WTC11 (cell line): ENCODE data around the gene ANKRD28.

Experiments
- CDX4 ChIP-seq: fragments of 250-450 bp; sonication (Bioruptor Pico); IDR thresholded peaks from 2 replicates; pipeline ENCODE4 v1.9.0; 2021; ENCODE audit warnings: moderate library complexity, mild to moderate bottlenecking, inconsistent platforms, borderline replicate concordance
- CTCF ChIP-seq: fragments of 200-600 bp; IDR thresholded peaks from 2 replicates; pipeline ENCODE4 v1.8.0; 2022; ENCODE audit warnings: antibody characterized with exemption
- ESRRA ChIP-seq: sonication (generic); formaldehyde crosslinking; IDR thresholded peaks from 2 replicates; pipeline ENCODE4 v1.8.1; 2022; ENCODE audit warnings: mild to moderate bottlenecking, missing genetic modification reagents, borderline replicate concordance
- MAX ChIP-seq: sonication (generic); formaldehyde crosslinking; IDR thresholded peaks from 2 replicates; pipeline ENCODE4 v1.8.0; 2022; ENCODE audit warnings: mild to moderate bottlenecking, missing genetic modification reagents
- PRDM15 ChIP-seq: sonication (generic); formaldehyde crosslinking; IDR thresholded peaks from 2 replicates; pipeline ENCODE4 v1.8.0; 2022; ENCODE audit warnings: missing genetic modification reagents
- TEAD1 ChIP-seq: sonication (generic); formaldehyde crosslinking; IDR thresholded peaks from 2 replicates; pipeline ENCODE4 v1.8.0; 2022; ENCODE audit warnings: mild to moderate bottlenecking, missing genetic modification reagents
- ZNF416 ChIP-seq: fragments of 250-450 bp; sonication (Bioruptor Pico); IDR thresholded peaks from 2 replicates; pipeline ENCODE4 v1.9.0; 2021; ENCODE audit warnings: mild to moderate bottlenecking, inconsistent platforms
- ZNF425 ChIP-seq: fragments of 250-450 bp; sonication (Bioruptor Pico); conservative IDR thresholded peaks from 2 replicates; pipeline ENCODE4 v1.9.0; 2021; ENCODE audit warnings: mild to moderate bottlenecking

GRCh38 chr3:15635121-15635661 is 162.6 kb downstream of the ANKRD28 start:
- TF ChIP-seq CDX4 (CRISPR knock-in tag) (no peak), CTCF (no peak), ZNF416 (CRISPR knock-in tag) (no peak), ESRRA (CRISPR knock-in tag) (no peak), PRDM15 (CRISPR knock-in tag) (no peak), TEAD1 (CRISPR knock-in tag) (no peak), MAX (no peak), ZNF425 (CRISPR knock-in tag) (no peak)
